IPS DF 4.7 (cell line): Measurements from ENCODE around the gene ZNF879.

Experiments
- DNase-seq: peaks from one replicate; pipeline ENCODE4 v3.0.0-alpha.2; 2013; ENCODE audit warnings: low spot score; ENCODE audit errors: extremely low read depth

ZNF879 gene

GRCh38 chr5:179006564-179006963, 17.0 kb upstream of the ZNF879 start:
- no peak for DNase-seq

- no peak for DNase-seq
Measured at GRCh38 chr5:179008667-179009066, 14.9 kb upstream of the ZNF879 start.

- no peak for DNase-seq
Measured at GRCh38 chr5:179033004-179033580, 9.5 kb downstream of the ZNF879 start.

GRCh38 chr5:179044765-179045164, 21.2 kb downstream of the ZNF879 start:
- DNase-seq: no peak

GRCh38 chr5:179051784-179052183, 28.2 kb downstream of the ZNF879 start:
- no peak for DNase-seq

GRCh38 chr5:179054036-179054785, 30.6 kb downstream of the ZNF879 start:
- no peak for DNase-seq

- no peak for DNase-seq
Measured at GRCh38 chr5:179054876-179055275, 31.3 kb downstream of the ZNF879 start.

- DNase-seq: no peak
Measured at GRCh38 chr5:179055436-179055835, 31.8 kb downstream of the ZNF879 start.

- DNase-seq: no peak
Measured at GRCh38 chr5:179055841-179056240, 32.2 kb downstream of the ZNF879 start.

GRCh38 chr5:179060116-179061008, 36.8 kb downstream of the ZNF879 start, which contains the start of gene ZNF354C:
Gene ZNF354C, plus strand, starts transcription at chr5:179060373. Its CDS starts 1,696 bp downstream, at chr5:179062069.
- peak; percentile 80 for DNase-seq

- DNase-seq: no peak
Measured at GRCh38 chr5:179061025-179061424, 37.4 kb downstream of the ZNF879 start.

GRCh38 chr5:179065703-179066102, 42.1 kb downstream of the ZNF879 start:
- no peak for DNase-seq

GRCh38 chr5:179079165-179079987, 55.8 kb downstream of the ZNF879 start:
- no peak for DNase-seq

GRCh38 chr5:179080724-179081123, 57.1 kb downstream of the ZNF879 start:
- DNase-seq: no peak
